COLO668 (cell line): ENCODE data around the gene BLTP3A.
"Not testable (repeated sequence)": the region's sequence is repeated elsewhere in the genome, so short reads cannot be mapped to it uniquely, and the experiment has no call there.

Experiments
- DNase-seq: peaks from one replicate; lab custom pipeline; 2025; ENCODE audit not compliant: unreplicated experiment; lab: John Stamatoyannopoulos, UW

The BLTP3A gene, protein sequence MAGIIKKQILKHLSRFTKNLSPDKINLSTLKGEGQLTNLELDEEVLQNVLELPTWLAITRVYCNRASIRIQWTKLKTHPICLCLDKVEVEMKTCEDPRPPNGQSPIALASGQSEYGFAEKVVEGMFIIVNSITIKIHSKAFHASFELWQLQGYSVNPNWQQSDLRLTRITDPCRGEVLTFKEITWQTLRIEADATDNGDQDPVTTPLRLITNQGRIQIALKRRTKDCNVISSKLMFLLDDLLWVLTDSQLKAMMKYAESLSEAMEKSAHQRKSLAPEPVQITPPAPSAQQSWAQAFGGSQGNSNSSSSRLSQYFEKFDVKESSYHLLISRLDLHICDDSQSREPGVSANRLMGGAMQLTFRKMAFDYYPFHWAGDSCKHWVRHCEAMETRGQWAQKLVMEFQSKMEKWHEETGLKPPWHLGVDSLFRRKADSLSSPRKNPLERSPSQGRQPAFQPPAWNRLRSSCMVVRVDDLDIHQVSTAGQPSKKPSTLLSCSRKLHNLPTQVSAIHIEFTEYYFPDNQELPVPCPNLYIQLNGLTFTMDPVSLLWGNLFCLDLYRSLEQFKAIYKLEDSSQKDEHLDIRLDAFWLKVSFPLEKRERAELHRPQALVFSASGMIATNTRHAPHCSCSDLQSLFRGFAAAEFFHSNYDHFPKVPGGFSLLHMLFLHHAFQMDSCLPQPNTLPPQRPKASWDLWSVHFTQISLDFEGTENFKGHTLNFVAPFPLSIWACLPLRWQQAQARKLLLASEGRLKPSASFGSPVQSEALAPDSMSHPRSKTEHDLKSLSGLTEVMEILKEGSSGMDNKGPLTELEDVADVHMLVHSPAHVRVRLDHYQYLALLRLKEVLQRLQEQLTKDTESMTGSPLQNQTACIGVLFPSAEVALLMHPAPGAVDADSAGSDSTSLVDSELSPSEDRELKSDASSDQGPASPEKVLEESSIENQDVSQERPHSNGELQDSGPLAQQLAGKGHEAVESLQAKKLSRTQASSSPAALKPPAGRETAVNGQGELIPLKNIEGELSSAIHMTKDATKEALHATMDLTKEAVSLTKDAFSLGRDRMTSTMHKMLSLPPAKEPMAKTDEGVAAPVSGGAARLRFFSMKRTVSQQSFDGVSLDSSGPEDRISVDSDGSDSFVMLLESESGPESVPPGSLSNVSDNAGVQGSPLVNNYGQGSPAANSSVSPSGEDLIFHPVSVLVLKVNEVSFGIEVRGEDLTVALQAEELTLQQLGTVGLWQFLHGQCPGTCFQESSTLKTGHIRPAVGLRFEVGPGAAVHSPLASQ (N-terminal part only)

DNA sequence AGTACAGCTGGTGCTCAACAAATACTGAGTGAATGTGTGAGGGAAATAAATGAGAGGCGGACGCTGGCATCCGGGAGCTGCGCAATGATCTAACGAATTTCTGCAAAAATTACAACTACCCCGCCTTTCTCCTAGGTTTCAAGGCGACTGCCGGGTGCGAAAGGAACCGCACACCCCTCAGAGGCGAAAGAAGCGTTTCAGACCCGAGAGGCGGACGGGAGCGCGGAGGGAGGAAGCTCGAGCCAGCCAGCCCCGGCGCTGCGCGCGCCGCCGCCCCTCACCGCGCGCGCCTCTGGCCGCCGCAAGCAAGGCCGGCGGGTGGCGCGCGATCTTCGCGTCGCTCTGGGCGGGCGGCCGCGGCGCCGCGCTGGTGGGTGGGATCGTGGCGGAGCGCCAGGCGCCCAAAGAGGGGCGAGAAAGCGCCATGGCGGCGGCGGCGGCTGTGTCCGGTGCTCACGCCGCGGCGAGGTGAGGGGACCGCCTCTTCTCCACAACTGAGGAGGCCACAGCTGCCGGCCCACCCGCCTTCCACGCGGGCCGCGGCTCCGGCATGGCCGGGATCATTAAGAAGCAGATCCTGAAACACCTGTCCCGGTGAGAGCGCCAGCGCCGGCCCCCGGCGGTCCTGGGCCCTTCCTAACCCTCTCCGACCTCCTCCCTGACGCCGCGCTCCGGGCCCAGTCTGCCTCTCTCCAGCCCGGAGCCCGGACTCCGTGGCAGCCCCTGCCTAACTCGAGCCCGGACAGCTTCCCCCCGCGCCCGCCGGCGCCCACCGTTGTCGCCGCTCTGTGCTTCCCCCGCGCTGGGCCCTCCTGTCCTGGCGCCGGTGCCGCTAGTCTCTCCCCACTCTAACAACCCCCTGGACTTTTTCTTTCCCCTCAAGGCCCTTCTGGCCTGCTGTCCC, at the start of gene BLTP3A:
TSS of gene BLTP3A (plus strand) at position 383 of the 904 bp plus-strand sequence. CDS start at position 551, 168 bp downstream.
- DNase-seq = peak; percentile 89

DNA sequence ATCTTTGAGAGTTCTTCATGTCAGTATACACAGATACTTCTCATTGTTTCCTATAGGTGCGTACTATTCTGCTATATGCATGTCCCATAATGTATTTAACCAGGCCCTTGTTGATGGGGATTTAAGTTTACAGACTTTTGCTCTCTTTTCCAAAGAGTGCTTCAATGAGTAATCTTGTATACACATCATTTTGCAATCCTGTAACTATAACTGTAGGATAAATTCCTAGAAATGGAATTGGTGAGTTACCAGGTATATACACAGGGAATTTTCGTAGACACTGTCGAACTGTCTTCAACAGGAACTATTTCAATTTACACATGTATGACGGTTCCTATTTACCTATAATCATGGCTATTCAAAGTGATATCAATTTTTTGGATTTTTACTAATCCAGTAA, 49.8 kb upstream of the BLTP3A start:
- DNase-seq = no peak

DNA sequence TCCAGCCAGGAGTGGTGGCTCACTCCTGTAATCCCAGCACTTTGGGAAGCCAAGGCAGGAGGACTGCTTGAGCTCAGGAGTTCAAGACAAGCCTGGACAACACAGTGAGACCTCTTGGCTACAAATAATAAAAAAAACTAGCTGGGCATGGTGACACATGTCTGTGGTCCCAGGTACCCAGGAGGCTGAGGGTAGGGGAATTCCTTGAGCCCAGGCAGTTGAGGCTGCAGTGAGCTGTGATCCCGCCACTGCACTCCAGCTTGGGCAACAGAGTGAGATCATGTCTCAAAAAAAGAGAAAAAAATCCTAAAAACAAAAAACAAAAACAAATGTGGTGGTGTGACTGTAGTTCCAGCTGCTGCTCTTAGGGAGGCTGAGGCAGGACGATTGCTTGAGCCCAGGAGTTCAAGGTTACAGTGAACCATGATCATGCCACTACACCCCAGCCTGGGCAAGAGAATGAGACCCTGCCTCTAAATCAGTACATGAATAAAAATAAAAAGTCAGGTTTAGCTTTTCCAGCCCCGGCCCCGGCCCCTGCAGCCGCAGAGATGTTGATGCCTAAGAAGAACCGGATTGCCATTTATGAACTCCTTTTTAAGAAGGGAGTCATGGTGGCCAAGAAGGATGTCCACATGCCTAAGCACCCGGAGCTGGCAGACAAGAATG, 48.1 kb upstream of the BLTP3A start:
- no peak for DNase-seq

DNA sequence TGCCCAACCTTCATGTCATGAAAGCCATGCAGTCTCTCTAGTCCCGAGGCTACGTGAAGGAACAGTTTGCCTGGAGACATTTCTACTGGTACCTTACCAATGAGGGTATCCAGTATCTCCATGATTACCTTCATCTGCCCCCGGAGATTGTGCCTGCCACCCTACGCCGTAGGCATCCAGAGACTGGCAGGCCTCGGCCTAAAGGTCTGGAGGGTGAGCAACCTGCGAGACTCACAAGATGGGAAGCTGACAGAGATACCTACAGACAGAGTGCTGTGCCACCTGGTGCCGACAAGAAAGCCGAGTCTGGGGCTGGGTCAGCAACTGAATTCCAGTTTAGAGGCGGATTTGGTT, 47.6 kb upstream of the BLTP3A start:
- not testable (repeated sequence) for DNase-seq

DNA sequence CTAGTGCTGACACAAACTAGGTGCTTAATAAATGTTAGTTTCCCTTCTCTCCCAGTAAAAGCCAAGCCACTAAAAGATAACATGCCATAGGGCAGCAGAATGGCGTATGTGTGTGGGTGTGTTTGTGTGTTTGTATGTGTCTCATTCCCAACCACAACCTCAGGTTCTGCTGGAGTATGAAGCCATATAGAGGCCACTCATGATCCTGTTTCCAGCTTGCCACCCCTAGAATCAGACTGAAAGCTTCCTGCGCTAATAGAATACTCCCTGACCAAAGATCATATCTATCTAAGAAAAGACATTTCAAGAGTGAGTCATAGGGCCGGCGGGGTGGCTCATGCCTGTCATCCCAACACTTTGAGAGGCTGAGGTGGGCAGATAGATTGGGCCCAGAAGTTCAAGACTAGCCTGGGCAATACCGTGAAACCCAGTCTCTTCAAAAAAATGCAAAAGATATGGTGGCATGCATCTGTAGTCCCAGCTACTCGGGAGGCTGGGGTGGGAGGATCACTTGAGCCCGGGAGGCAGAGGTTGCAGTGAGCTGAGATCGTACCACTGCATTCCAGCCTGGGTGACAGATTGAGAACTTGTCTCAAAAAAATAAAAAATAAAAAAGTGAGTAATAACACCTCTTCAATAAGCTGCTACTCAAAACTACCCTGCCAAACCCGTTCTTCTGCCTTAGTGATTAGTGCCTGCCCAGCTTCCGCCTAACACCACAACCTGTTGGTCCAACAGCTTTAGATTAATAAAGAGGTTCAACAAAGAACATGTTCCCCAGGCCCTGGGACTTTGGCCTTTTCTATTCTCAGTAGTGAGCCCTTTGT, 46.4 kb upstream of the BLTP3A start:
- DNase-seq = peak; percentile 58

DNA sequence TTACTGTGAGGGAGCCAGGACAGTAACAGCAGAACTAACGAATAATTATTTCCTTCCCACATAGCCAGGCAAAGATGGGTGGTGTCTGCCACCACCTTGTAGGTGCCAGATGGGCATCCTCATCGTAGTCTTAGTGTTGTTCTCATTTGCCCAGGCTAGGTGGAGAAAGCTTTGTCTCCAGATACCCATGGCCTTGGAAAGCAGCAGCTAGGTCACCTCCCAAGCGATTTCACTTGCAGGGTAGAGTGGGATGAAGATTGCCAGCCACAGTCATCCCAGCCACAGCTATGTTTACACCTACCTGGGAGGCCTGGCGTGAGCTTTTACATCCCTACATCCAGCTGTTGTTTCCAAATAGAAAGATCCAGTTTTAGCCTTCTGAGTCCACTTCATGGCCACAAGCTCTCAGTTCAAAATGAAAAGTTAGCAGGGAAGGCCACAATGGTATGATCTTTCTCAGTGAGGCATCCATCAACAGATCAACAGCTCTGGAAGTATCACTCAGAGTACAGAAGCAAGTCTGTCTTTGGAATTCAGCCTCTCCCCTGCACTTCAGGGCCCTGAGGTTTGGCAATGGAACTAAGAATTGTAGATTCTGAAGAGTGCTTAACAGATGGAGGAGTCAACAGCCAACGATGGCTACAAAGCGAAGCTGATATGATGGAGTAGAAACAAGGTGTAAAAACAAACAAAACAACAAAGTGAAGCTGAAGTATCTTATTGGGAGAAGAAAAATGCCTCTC, 45.6 kb upstream of the BLTP3A start:
- peak; percentile 37 for DNase-seq

DNA sequence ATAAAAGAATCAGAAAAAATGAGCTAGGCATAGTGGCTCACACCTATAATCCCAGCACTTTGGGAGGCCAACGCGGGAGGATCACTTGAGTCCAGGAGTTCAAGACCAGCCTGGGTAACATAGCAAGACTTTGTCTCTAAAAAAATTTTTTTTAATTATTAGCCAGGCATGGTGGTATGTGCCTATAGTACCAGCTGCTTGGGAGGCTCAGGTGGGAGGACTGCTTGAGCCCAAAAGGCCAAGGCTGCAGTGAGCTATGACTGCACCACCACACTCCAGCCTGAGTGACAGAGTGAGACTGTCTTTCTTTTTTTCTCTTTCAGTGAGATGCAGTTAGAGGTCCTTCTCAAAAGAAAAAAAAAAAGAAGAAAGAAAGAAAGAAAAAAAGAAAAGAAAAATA, 43.1 kb upstream of the BLTP3A start:
- DNase-seq = no peak

DNA sequence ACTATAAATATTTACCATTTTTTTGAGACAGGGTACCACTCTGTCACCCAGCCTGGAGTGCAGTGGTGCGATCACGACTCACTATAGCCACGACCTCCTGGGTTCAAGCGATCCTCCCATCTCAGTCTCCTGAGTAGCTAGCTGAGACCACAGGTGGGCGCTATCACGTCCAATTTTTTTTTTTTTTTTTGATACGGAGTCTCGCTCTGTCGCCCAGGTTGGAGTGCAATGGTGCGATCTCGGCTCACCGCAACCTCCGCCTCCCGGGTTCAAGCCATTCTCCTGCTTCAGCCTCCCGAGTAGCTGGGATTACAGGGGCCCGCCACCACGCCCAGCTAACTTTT, 35.4 kb upstream of the BLTP3A start:
- peak; percentile 22 for DNase-seq

DNA sequence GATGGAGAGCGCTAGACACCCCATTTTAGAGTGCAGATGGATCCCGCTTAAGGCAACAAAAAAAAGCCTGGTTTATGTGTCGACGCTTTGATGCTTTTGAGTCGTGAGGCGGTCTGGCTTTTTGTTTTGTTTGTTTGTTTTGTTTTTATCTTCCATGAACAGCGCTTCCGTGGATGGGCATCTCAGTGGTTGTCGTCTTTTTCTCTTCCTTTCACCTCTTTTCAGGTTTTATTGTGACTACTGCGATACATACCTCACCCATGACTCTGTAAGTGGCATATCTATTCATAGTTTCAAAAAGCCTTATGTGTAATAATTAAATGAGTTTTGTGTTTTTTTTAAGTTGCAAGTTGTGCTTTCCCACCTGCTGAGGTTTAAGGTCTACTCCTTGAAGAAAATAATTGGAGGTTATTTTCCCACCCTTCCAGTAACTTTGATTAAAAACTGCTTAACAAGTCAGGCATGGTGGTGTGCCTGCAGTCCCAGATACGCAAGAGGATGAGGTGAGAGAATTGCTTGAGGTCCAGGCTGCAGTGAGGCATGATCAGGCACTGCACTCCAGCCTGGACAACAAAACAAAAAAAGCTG, 34.1 kb upstream of the BLTP3A start:
- no peak for DNase-seq

DNA sequence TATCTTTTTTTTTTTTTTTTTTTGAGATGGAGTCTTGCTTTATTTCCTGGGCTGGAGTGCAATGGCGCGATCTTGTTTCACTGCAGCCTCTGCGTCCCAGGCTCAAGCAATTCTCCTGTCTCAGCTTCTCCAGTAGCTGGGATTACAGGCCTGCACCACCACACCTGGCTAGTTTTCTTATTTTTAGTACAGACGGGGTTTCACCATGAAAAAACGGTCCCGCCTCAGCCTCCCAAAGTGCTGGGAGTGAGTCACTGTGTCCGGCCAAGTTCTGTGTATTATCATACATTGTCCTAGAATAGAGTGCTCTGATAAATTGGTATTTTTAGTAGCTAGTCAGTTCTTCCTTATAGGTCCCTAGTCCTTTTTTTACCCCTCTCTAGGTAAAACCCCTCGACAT, 31.8 kb upstream of the BLTP3A start:
- DNase-seq = no peak

DNA sequence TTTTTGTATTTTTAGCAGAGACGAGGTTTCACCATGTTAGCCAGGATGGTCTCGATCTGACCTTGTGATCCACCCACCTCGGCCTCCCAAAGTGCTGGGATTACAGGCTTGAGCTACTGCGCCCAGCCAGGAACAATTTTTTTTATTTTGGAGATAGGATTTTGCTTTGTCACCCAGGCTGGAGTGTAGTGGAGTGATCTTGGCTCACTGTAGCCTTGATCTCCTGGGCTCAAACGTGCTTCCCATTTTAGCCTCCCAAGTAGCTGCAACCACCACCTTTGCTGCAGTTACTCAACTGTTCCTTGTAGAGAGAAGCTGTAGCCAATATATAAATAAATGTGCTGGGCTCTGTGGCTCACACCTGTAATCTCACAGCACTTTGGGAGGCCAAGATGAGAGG, 30.2 kb upstream of the BLTP3A start:
- not testable (repeated sequence) for DNase-seq

DNA sequence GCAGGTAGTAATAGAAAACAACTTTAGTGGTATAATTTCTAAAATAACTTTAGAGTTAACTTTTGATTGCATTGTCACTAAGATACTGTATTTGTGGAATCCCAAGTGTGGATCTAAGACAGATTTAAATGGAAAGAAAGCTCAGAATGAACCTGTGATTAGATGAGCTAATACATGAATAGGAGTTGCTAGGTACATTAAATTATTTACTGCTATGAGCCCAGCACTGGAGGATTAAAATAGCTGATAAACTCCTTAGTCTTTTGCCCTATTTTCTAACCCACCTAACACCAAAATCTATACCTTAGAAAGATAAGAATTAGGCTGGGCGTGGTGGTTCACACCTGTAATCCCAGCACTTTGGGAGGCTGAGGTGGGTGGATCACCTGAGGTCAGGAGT, 23.7 kb upstream of the BLTP3A start:
- no peak for DNase-seq

DNA sequence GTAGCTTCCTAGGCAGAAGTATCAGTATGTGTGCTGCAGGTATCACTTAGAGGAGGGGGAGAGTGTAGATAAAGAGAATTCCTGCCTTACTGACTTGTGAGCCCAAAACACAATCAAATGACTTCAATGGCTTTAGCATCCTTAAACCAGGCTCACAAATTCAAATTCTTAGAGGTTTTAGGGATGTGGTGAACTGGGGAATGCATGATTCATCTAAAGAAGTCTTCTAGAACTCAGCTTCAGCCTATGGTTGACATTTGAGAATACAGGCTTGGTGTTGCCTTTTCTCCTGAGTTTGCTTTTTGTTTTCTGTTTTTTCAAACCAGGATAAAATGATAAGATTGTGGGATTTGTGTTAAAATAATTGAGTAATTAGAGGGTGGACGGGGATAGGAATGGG, 20.2 kb upstream of the BLTP3A start:
- DNase-seq = no peak

DNA sequence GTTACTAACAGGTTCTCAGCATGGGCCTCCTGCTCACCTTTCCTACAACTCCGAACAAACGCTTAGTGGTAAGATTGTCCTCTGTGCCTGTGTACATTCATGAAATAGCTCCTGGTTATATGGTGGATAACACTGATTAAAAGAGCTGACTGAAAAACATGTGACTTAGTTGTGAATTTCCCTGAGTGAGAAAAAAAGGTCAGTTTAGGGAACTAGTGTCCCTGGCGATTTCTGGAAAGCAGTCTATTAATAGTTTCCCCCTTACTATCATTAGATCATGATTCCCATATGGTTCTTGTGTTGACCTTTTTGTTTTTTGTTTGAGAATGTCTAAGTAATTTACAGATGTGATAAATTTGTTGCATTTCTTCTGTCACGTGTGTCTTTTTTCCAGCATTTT, 18.9 kb upstream of the BLTP3A start:
- DNase-seq = no peak

DNA sequence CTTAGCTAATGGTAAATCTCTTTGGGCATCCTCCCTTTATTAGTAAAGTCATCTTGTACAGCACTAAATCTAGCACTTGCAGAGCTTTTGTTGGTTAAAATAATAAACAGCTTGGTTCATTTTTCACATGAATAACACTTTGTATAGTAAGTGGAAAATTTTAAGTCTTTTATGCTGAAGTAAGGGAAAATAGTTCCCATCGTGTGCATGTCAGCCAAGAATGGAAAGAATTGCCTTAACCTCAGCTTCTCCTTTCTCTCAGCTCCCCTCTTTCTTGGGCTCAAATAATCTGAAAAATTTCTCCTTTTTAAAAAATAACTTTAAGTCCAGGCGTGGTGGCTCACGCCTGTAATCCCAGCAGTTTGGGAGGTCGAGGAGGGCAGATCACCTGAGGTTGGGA, 18.0 kb upstream of the BLTP3A start:
- DNase-seq = no peak

DNA sequence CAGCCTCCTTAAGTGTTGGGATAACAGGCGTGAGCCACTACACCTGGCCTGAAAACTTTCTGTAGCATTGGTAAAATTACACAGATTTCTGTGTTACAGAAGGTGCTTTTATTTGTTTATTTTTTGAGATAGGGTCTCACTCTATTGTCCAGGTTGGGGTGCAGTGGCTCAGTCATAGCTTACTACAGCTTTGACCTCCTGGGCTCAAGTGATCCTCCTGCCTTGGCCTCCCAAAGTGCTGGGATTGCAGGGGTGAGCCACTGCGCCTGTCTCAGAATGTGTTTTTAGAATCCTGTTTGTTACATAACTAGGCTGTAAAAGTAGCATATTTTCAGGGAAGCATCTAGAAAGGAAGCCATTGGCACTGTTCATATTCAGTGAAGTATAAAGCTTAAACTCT, 16.9 kb upstream of the BLTP3A start:
- no peak for DNase-seq

DNA sequence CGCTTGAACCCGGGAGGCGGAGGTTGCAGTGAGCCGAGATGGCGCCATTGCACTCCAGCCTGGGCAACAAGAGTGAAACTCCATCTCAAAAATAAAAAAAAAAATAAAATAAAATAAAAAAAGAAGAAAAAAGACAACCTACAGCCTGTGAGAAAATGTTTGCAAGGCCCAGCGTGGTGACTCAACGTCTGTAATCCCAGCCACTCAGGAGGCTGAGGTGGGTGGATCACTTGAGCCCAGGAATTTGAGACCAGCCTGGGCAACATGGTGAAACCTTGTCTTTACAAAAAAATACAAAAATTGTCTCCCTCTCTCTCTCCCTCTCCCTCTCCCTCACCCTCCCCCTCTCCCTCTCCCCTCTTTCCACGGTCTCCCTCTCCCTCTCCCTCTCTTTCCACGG, 6.5 kb upstream of the BLTP3A start:
- not testable (repeated sequence) for DNase-seq

DNA sequence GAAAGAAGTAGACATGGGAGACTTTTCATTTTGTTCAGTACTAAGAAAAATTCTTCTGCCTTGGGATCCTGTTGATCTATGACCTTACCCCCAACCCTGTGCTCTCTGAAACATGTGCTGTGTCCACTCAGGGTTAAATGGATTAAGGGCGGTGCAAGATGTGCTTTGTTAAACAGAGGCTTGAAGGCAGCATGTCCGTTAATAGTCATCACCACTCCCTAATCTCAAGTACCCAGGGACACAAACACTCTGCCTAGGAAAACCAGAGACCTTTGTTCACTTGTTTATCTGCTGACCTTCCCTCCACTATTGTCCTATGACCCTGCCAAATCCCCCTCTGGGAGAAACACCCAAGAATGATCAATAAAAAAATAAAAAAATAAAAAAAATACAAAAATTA, 4.7 kb upstream of the BLTP3A start:
- DNase-seq = not testable (repeated sequence)
